ENCODE measurements around the gene IFNLR1.

GRCh38 chr1:24224761-24225160, 37.7 kb upstream of the IFNLR1 start:
- TF ChIP-seq POLR2A (IDR thresholded peaks at IDR 0.05), result no peak
- TF ChIP-seq CTCF (IDR thresholded peaks at IDR 0.05), result no peak
